CD4-positive, alpha-beta T cell (primary cell): ENCODE data around the gene ERAL1. TPM values are rescaled to one million over a fixed set of nuclear protein-coding genes. Genes with fewer than 3 reads are reported as not detected.

Experiments
- ATAC-seq: fragments of 200-7000 bp; cut with Tn5 transposase; one replicate; pipeline ENCODE4 v1.10.0; 2022; ENCODE audit warnings: mild to moderate bottlenecking; ENCODE audit not compliant: poor library complexity
- CTCF ChIA-PET: fragments of 350-600 bp; sonication (Branson Sonifier 250); formaldehyde crosslinking; loops from one replicate; lab custom pipeline; 2021; ENCODE audit warnings: antibody characterized with exemption, inconsistent platforms; lab: Charles Lee
- POLR2A ChIA-PET: fragments of 350-600 bp; sonication (Branson Sonifier 250); formaldehyde crosslinking; loops from one replicate; lab custom pipeline; 2021; ENCODE audit warnings: antibody characterized with exemption, inconsistent platforms; lab: Charles Lee
- DNase-seq, 14 experiments: peaks; one replicate each; pipeline ENCODE4 v3.0.0-alpha.2; 2013 to 2020; ENCODE audit warnings: mixed read lengths in 2 of 14
- H3K27ac ChIP-seq, 2 donors: one replicate each; pipeline versions ENCODE4 v1.5.1 to v1.7.0; 2013; ENCODE audit warnings: low read length in 2 of 2, low read depth in 1 of 2, mild to moderate bottlenecking in 1 of 2
- H3K27me3 ChIP-seq, 2 experiments: 1 replicate in 1 of 2; 2 replicates in 1 of 2; pipeline versions ENCODE4 v1.6.1 to v1.7.0; 2013; ENCODE audit warnings: low read length in 2 of 2, control low read depth in 1 of 2, mild to moderate bottlenecking in 1 of 2, moderate library complexity in 1 of 2; ENCODE audit not compliant: insufficient read depth in 2 of 2, control insufficient read depth in 1 of 2
- H3K36me3 ChIP-seq: one replicate; pipeline ENCODE4 v1.6.1; 2013; ENCODE audit warnings: low read length, control low read depth; ENCODE audit not compliant: insufficient read depth
- H3K4me1 ChIP-seq: one replicate; pipeline ENCODE4 v1.6.1; 2013; ENCODE audit warnings: low read length, control low read depth; ENCODE audit not compliant: insufficient read depth
- H3K4me3 ChIP-seq: one replicate; pipeline ENCODE4 v1.5.1; 2013; ENCODE audit warnings: mild to moderate bottlenecking, low read length, moderate library complexity
- H3K9me3 ChIP-seq, 2 experiments: 1 replicate in 1 of 2; 2 replicates in 1 of 2; pipeline versions ENCODE4 v1.6.1 to v1.7.0; 2013; ENCODE audit warnings: low read length in 2 of 2, mild to moderate bottlenecking in 2 of 2, control low read depth in 1 of 2, moderate library complexity in 1 of 2; ENCODE audit not compliant: control insufficient read depth in 1 of 2, insufficient read depth in 1 of 2
- H3K27ac Mint-ChIP-seq: one replicate; pipeline ENCODE4 v1.8.0; 2020; ENCODE audit warnings: mixed read lengths
- H3K27me3 Mint-ChIP-seq: one replicate; pipeline ENCODE4 v1.8.0; 2021; ENCODE audit warnings: mixed read lengths
- H3K36me3 Mint-ChIP-seq: one replicate; pipeline ENCODE4 v1.8.0; 2021; ENCODE audit warnings: low read depth, mixed read lengths
- H3K4me1 Mint-ChIP-seq: one replicate; pipeline ENCODE4 v1.8.0; 2021; ENCODE audit warnings: low read depth, mixed read lengths
- H3K4me3 Mint-ChIP-seq: one replicate; pipeline ENCODE4 v1.8.0; 2020; ENCODE audit warnings: mild to moderate bottlenecking, mixed read lengths
- H3K9me3 Mint-ChIP-seq: one replicate; pipeline ENCODE4 v1.8.0; 2020; ENCODE audit warnings: mixed read lengths
- intact Hi-C, 2 experiments: fragments of 100-400 bp; cut with DNase I in 1 of 2; cut with micrococcal nuclease in 1 of 2; formaldehyde crosslinking; loops; one replicate each; pipeline versions ENCODE4 v1.15.1 to v1.9.0; 2023 to 2025; cut with DNase I, micrococcal nuclease
- total RNA-seq, 174 experiments: library from RNA in 2 of 174; stranded (reverse) in 2 of 174; gene quantifications; one replicate each; pipeline ENCODE4 v1.2.3 and lab custom pipeline; 2021 to 2026
- TF ChIP-seq, protein P1 (sequence below): fragments of 200-600 bp; IDR thresholded peaks from one replicate; pipeline ENCODE4 v1.8.0; 2022; ENCODE audit warnings: antibody characterized with exemption, mild to moderate bottlenecking

The ERAL1 gene
- total RNA-seq, 2 experiments from 2014 or later: 15.6 to 16.8 TPM

DNA sequence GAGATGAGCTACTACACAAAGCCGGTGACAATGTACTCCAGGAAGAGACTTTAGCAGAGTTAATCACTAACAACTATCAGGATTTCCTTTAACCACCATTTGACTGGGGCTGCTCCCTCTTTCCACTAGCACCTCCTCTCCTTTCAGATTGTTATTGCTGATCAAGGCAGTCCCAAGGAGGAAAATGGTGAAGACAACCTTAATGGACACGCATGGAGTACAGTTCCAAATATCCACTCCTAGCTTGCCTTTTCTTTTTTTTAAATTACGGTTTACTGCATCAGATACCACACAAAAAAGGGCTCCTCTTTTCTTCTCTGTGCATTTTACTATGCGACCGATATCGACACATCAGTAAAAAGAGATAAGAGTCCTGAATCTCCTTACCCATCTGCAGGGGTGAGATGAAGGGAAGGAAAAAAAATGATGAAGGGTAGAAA, 43.1 kb upstream of the ERAL1 start:
- ChIA-PET CTCF (interaction anchor here (0.9 to 3.9 kb wide), 5 partner anchors 29 to 91 kb away, joined by 3 to 24 read pairs (median 7); partner anchors contain the start of genes DHRS13 and TLCD1), POLR2A (interaction anchor here (0.6 to 2.0 kb wide), 10 partner anchors 11 to 150 kb away, joined by 3 to 14 read pairs (median 4); partner anchors contain the start of genes FAM222B, PHF12, RPL23A and SDF2)
- Mint-ChIP-seq H3K27me3 (no peaks in the 10 kb centered on the region), H3K4me1 (peaks cover 48% of the 10 kb centered on the region), H3K4me3 (peak overlapping the region; percentile 92), H3K9me3 (no peaks in the 10 kb centered on the region), H3K27ac (peak overlapping the region; percentile 90), H3K36me3 (peaks cover 31% of the 10 kb centered on the region)
- Histone ChIP-seq H3K9me3 (no peaks in the 10 kb centered on the region), H3K4me1 (peaks cover 15% of the 10 kb centered on the region), H3K27me3 (no peaks in the 10 kb centered on the region), H3K27ac (peak overlapping the region; percentile 70 to 91), H3K4me3 (peak overlapping the region; percentile 78), H3K36me3 (no peaks in the 10 kb centered on the region)
- DNase-seq (peak in 4 of 14 experiments; percentile 10 to 40 (median 37)), ATAC-seq (no peak)
- intact Hi-C loops: loop anchor here (1.0 to 5.0 kb wide), 8 partner anchors 31 to 164 kb away; partner anchors contain the start of genes BLTP2 (in 1 of the 2), DHRS13 (in 1 of the 2), ERAL1 (in 1 of the 2) and FAM222B (in 1 of the 2)
- TF ChIP-seq, protein P1, sequence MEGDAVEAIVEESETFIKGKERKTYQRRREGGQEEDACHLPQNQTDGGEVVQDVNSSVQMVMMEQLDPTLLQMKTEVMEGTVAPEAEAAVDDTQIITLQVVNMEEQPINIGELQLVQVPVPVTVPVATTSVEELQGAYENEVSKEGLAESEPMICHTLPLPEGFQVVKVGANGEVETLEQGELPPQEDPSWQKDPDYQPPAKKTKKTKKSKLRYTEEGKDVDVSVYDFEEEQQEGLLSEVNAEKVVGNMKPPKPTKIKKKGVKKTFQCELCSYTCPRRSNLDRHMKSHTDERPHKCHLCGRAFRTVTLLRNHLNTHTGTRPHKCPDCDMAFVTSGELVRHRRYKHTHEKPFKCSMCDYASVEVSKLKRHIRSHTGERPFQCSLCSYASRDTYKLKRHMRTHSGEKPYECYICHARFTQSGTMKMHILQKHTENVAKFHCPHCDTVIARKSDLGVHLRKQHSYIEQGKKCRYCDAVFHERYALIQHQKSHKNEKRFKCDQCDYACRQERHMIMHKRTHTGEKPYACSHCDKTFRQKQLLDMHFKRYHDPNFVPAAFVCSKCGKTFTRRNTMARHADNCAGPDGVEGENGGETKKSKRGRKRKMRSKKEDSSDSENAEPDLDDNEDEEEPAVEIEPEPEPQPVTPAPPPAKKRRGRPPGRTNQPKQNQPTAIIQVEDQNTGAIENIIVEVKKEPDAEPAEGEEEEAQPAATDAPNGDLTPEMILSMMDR: no peak

DNA sequence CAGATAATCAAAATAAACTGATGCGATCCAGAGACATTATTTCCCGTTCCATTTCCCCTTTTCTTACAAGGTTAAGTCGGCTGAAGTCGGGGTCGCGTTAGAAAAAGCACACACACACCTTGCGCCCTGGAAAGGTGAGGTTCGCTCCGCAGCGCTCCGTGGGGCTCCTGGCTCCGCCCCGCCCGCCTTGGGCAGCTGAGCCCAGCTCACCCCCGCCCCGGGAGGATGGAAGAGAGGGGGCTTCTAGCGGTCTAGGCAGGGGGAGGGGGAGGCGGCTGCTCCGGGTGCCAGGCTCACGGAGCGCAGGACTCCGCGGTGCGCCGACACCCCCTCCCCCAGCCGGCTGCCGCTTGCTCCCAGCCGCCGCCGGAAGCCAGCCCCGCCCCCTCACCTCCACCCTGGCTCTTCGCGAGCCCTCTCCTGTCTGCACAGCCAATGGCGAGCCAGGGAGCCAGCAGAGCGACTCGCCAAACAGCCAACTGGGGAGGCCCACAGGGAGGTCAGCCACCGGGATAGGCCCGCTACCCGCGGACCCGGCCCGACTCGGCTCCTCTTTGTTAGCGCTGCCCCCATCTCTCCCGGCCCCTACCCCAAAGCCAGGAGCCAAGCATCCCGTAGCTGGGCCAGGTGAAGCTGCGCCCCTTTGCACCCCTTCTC, 42.6 kb upstream of the ERAL1 start:
- CTCF ChIA-PET: interaction anchor here (0.9 to 3.9 kb wide), 5 partner anchors 29 to 91 kb away, joined by 3 to 24 read pairs (median 7); partner anchors contain the start of genes DHRS13 and TLCD1
- intact Hi-C loops: loop anchor here (1.0 to 5.0 kb wide), 8 partner anchors 30 to 165 kb away; partner anchors contain the start of genes BLTP2 (in 1 of the 2), DHRS13 (in 1 of the 2), ERAL1 (in 1 of the 2) and FAM222B (in 1 of the 2)
- POLR2A ChIA-PET: interaction anchor here (0.6 to 2.0 kb wide), 11 partner anchors 9 to 150 kb away, joined by 3 to 14 read pairs (median 5); partner anchors contain the start of genes FAM222B, PHF12, RPL23A and SDF2
- H3K9me3 ChIP-seq: no peaks in the 10 kb centered on the region
- H3K36me3 ChIP-seq: no peaks in the 10 kb centered on the region
- Mint-ChIP-seq H3K9me3 (no peaks in the 10 kb centered on the region), H3K27me3 (no peaks in the 10 kb centered on the region), H3K36me3 (peaks cover 30% of the 10 kb centered on the region), H3K4me1 (peaks cover 49% of the 10 kb centered on the region), H3K27ac (peak overlapping the region; percentile 90), H3K4me3 (peak overlapping the region; percentile 92)
- DNase-seq (peak; percentile 91 to 98 (median 95)), ATAC-seq (peak; percentile 95)
- peak overlapping the region; percentile 78 for H3K4me3 ChIP-seq
- H3K4me1 ChIP-seq: peaks cover 15% of the 10 kb centered on the region
- H3K27ac ChIP-seq: peak overlapping the region; percentile 91 to 93
- TF ChIP-seq, protein P1: no peak
- no peaks in the 10 kb centered on the region for H3K27me3 ChIP-seq

DNA sequence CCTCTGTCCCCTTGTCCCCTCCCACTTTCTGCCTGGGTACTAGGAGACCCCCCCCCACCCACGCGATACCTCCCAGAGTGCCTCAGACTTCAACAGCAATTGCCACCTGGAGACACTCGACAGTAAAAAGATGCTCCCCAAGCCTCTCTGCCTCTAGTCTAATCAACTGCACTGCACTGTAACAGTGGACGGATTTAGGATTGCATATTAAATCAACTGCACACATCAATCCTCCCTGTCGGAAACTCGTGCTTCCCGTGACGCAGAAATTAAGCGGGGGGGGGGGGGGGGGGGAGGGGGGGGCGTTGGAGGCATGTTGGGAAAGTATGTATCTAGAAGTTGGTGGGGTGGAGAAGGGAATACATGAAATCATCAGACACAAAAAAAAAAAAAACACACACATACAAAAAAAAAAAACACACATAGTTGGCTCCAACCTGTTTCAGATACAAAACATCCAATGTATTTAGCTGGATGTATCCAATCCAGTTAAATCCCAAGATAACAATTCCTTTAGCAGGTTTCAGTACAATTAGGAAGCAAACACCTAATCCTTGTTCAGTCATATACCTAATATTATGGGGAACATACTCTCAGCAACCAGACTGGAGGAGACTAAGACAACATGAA, 42.0 kb upstream of the ERAL1 start:
- Histone ChIP-seq H3K9me3 (no peaks in the 10 kb centered on the region), H3K4me3 (peak overlapping the region; percentile 78), H3K36me3 (no peaks in the 10 kb centered on the region), H3K4me1 (peaks cover 15% of the 10 kb centered on the region), H3K27me3 (no peaks in the 10 kb centered on the region), H3K27ac (peak overlapping the region; percentile 91 to 93)
- Mint-ChIP-seq H3K27me3 (no peaks in the 10 kb centered on the region), H3K4me3 (peak overlapping the region; percentile 92), H3K4me1 (peaks cover 42% of the 10 kb centered on the region), H3K27ac (peak overlapping the region; percentile 90), H3K9me3 (no peaks in the 10 kb centered on the region), H3K36me3 (peaks cover 23% of the 10 kb centered on the region)
- ChIA-PET POLR2A (interaction anchor here (0.6 to 2.0 kb wide), 8 partner anchors 10 to 151 kb away, joined by 3 to 14 read pairs (median 6); partner anchors contain the start of genes FAM222B, RPL23A, SDF2 and SUPT6H), CTCF (interaction anchor here (0.6 to 3.0 kb wide), 6 partner anchors 21 to 90 kb away, joined by 3 to 16 read pairs (median 6); partner anchors contain the start of genes DHRS13, FAM222B and TLCD1)
- peak; percentile 73 for ATAC-seq
- peak in 4 of 14 experiments; percentile 43 to 87 (median 66) for DNase-seq
- TF ChIP-seq, protein P1: no peak
- intact Hi-C loops: loop anchor here (1.0 to 5.0 kb wide), 8 partner anchors 29 to 166 kb away; partner anchors contain the start of genes BLTP2 (in 1 of the 2), DHRS13 (in 1 of the 2), ERAL1 (in 1 of the 2) and FAM222B (in 1 of the 2)
